GM18526 (cell line): ENCODE results near the gene SATB1.

ENCODE experiments used
- POLR2A ChIP-seq: IDR thresholded peaks from 3 replicates; pipeline ENCODE4 v1.6.1; 2011; ENCODE audit not compliant: insufficient read length; ENCODE audit errors: extremely low read depth

SATB1 gene

DNA sequence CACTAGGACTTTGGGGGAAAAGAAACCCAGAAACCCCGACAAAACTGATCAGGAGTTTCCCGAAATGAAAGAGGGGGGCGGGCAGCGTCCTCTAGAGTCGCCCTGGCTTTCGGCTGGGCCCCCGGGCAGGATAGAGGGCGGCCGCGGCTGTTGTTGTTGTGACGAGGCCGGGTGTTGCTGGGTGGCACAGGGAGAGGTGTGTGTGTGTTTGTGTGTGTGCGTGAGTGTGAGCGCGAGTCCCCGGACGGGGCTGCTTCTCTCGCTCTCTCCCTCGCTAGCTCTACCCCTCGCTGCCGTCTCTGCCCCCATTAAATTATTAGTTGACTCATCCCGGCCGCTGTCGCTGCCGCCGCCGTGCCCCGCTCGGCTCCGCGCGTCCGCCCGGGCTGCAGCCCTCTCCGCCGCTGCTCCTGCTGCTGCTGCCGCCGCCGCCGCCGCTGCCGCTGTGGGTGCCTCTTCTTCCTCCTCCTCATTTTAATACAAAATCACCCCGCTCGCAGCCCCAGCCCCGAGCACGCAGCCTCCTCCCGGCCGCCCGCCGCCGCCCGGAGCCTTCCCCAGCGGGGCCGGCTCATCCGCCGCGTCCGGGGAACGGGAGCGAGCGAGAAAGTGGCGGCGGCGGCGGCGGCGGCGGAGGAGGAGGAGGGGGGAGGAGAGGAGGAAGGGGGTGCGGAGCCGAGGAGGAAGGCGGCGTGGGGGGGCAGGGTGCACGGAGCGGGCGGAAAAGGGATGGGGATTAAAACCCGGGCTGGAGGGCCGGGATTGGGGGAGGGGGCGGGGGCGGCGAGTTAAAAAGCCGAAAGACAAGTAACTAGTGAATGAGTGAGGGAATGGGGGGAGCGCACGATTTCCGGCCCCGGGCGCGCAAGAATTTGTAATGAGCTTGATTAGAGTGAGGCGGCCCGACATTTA is at the start of gene SATB1:
SATB1 (minus strand) TSS at position 611 of the 912 bp plus-strand sequence. CDS start 4,372 bp downstream, outside the sequence.
- TF ChIP-seq POLR2A: no peak

DNA sequence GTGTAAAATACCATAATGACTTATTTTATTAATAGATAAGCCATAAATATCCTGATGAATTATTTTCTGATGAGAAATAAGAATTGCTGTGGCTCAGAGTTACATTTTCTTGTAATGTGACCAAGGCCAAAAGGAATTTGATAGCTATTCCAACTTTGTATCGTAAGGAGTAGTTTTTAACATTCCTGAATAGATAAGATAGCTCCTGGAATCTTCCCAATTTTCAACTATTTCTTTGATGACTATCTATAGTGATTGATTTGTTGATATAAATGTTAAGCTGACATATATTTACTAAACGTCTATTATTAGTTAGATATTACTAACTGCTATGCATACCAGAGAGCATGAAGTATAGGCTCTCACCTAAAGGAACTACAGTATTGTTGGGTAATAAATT is 49.1 kb upstream of the SATB1 start:
- no peak for TF ChIP-seq POLR2A

- TF ChIP-seq POLR2A: no peak
Measured at GRCh38 chr3:18469775-18470174, 44.6 kb upstream of the SATB1 start.

GRCh38 chr3:18466136-18466535 is 41.0 kb upstream of the SATB1 start:
- TF ChIP-seq POLR2A: no peak

DNA sequence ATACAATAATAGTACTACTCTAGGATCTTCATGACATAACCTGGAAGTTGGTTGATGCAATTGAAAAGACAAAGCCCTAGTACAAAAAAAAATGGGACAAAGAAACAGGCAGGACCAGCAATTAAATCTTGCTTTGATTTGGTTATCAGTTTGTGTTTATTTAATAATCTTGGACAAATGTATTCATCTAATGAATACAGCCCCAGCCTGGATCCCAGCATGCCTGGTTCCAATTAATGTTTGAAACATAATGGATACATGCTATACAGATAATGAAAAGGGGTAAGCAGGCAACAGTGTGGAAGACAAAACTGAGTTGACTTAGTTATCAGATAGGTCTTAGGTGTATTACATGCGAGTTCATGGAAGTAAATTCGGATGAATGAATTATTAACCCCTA is 29.6 kb upstream of the SATB1 start:
- no peak for TF ChIP-seq POLR2A

GRCh38 chr3:18447720-18448119 is 22.6 kb upstream of the SATB1 start:
- no peak for TF ChIP-seq POLR2A

- TF ChIP-seq POLR2A: no peak
Measured at GRCh38 chr3:18446149-18446825, 21.1 kb upstream of the SATB1 start.

DNA sequence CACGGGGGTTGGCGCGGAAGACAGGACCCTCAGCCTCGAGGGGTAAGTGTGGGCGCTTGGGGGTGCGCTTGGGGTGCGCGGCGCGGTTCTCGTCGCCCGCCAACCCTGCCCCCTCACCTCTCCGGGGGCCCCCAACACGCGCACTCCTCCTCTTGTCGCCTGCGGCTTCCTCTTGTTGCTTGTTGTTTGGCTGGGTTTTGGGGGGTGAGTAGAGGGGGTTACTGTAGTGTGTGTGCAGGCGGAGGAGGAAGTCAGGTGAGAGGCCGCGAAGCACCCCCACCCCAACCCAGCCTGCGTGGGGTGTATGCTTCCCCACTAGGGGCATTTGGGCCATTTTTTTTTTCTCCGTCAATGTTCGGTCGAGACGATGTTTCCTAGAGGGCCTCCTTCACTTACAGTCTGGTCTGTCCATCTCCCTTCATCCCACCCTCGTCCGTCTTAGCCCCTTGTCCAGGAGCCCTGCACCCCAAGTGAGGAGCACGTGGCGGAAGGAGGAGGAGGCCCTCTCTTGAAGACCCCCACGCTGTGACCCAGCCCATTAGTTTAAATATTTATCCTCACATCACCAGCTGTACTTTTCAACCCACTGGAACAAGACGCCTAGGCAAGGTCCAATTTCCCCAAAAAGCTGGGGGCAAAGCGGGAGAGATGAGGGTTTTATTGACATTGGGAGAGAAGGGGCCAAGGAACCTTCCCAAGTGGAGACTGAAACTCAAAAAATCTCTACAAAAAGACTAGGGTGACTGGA is 20.4 kb upstream of the SATB1 start:
- no peak for TF ChIP-seq POLR2A

- no peak for TF ChIP-seq POLR2A
Measured at GRCh38 chr3:18444595-18445400, 19.7 kb upstream of the SATB1 start.

- no peak for TF ChIP-seq POLR2A
Measured at GRCh38 chr3:18443665-18444594, 18.8 kb upstream of the SATB1 start.

GRCh38 chr3:18442756-18443664 is 17.9 kb upstream of the SATB1 start:
- no peak for TF ChIP-seq POLR2A

DNA sequence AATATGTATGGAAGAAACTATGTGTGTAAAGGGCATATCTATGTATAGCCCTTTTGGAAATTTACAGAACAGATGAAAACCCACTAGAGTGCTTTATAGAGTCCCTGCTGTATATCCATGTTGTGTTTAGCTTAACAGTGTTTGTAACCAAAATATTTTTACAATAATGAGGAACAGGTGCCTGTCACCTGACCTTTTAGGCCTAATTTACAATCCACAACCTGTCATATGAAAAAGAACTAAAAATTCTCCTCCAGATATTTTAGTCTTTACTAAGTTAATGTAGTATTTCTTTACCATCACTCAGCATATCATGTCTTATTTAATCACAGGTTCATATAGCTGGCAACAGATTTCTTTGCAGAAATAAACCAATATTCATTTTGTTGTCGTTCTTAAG is 16.4 kb upstream of the SATB1 start:
- TF ChIP-seq POLR2A: no peak
